ENCODE results near the gene RPTOR.

DNA sequence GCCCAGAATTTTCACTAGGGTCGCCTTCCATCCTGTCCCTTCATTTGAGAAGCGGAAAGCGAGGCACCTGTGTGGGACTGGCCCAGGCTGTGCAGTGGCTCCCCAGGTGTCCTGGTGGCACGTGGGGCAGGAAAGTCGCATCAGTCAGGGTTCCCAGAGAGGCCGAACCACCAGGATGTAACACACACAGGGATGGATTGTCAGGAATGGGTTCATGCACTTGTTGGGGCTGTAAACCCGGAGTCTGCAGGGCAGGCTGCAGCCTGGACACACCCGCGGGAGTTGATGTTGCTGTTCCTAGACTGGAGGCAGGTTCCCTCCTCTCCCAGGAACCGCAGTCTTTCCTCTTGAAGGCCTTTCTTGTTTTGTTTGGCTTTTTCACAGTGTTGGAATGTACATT, 30.7 kb upstream of the RPTOR start:
- TF ChIP-seq, protein P1, sequence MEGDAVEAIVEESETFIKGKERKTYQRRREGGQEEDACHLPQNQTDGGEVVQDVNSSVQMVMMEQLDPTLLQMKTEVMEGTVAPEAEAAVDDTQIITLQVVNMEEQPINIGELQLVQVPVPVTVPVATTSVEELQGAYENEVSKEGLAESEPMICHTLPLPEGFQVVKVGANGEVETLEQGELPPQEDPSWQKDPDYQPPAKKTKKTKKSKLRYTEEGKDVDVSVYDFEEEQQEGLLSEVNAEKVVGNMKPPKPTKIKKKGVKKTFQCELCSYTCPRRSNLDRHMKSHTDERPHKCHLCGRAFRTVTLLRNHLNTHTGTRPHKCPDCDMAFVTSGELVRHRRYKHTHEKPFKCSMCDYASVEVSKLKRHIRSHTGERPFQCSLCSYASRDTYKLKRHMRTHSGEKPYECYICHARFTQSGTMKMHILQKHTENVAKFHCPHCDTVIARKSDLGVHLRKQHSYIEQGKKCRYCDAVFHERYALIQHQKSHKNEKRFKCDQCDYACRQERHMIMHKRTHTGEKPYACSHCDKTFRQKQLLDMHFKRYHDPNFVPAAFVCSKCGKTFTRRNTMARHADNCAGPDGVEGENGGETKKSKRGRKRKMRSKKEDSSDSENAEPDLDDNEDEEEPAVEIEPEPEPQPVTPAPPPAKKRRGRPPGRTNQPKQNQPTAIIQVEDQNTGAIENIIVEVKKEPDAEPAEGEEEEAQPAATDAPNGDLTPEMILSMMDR (IDR thresholded peaks at IDR 0.05; ENCODE audit: extremely low read depth in 1 of 2, insufficient read depth in 1 of 2, low read depth in 1 of 2, low read length in 2 of 2): no peak
- TF ChIP-seq EZH2 (IDR thresholded peaks at IDR 0.05; ENCODE audit: borderline replicate concordance, low read depth, low read length, severe bottlenecking) (no peak), POLR2A (IDR thresholded peaks at IDR 0.05; ENCODE audit: low read depth, low read length) (no peak), POLR2AphosphoS5 (IDR thresholded peaks at IDR 0.05; ENCODE audit: insufficient read depth, low read depth, low read length) (no peak), FOS (IDR thresholded peaks at IDR 0.05; ENCODE audit: borderline replicate concordance, insufficient read depth, low read length) (no peak), MYC (IDR thresholded peaks at IDR 0.05; ENCODE audit: low read depth, low read length) (no peak), JUN (IDR thresholded peaks at IDR 0.05; ENCODE audit: borderline replicate concordance, insufficient read depth, insufficient read length, low read depth) (no peak)
- TF ChIP-seq, protein P2, sequence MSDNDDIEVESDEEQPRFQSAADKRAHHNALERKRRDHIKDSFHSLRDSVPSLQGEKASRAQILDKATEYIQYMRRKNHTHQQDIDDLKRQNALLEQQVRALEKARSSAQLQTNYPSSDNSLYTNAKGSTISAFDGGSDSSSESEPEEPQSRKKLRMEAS (IDR thresholded peaks at IDR 0.05; ENCODE audit: insufficient read depth, insufficient read length): no peak

Data from endothelial cell of umbilical vein (primary cell).